Stimulated activated CD4-positive, alpha-beta T cell treated with anti-CD3 and anti-CD28 coated beads, Interleukin-1b, Interleukin-23, amount 100 ng/mL, for 4 hours (primary cell): ENCODE data around the gene SOAT2.
"Not testable (repeated sequence)": the region's sequence is repeated elsewhere in the genome, so short reads cannot be mapped to it uniquely, and the experiment has no call there.

Experiments
- DNase-seq, 2 donors: peaks; one replicate each; pipeline ENCODE4 v3.0.0-alpha.2; 2020; ENCODE audit warnings: low read depth in 2 of 2

SOAT2 gene

DNA sequence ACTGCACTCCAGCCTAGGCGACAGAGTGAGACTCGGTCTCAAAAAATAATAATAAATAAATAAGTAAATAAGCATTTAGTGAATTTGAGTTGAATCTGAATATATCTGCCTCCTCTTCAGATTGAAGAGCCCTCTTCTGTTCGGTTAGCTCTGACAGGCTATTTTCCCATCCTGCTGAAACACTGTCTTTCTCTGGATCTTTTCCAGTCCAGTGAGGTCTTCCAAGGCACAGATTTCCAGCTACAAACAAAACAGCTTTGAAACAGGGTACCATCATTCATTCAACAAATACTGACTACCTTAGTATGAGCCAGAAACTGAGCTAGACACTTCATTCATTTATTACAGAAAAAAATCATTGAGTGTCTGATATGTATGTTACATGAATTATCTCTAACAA, 16.9 kb upstream of the SOAT2 start:
- no peak for DNase-seq

DNA sequence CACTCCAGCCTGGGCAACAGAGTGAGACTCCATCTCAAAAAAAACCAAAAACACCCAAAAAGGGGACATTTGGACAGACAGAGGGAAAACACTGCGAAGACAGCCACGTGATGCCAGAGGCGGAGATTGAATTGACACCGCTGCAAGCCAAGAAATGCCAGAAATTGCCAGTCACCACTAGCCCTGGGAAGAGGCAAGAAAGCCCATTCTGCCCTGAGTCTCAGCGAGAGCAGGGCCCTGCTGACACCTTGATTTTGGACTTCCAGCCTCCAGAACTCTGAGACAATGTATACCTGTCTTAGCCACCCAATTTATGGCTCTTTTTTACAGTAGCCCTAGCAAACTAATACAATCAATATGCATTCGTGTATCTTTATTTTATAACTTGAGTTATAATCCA, 13.2 kb upstream of the SOAT2 start:
- no peak for DNase-seq

GRCh38 chr12:53090554-53090953, 12.7 kb upstream of the SOAT2 start:
- no peak for DNase-seq

DNA sequence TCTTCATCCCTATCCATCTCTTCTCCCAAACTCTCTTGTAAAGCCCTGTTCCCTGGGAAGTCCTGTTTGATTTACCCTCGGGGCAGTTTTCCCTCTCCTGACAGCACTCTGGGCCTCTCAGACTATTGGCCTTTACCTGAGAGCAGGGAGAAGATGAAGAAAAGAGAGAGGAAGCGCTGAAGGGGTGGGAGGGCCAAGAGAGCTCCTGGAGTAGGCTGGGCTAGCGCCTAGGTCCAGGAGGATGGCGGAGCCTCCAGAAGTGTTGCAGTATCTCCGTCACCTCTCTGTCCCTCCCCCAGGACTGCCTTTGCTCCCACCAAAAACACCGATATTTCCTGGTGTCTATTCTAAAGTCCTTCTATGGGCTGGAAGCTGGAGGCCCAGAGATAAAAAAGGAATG, 11.5 kb upstream of the SOAT2 start:
- DNase-seq: no peak

GRCh38 chr12:53093777-53094393, 9.4 kb upstream of the SOAT2 start:
- no peak for DNase-seq

GRCh38 chr12:53094394-53094787, 8.9 kb upstream of the SOAT2 start:
- no peak for DNase-seq

DNA sequence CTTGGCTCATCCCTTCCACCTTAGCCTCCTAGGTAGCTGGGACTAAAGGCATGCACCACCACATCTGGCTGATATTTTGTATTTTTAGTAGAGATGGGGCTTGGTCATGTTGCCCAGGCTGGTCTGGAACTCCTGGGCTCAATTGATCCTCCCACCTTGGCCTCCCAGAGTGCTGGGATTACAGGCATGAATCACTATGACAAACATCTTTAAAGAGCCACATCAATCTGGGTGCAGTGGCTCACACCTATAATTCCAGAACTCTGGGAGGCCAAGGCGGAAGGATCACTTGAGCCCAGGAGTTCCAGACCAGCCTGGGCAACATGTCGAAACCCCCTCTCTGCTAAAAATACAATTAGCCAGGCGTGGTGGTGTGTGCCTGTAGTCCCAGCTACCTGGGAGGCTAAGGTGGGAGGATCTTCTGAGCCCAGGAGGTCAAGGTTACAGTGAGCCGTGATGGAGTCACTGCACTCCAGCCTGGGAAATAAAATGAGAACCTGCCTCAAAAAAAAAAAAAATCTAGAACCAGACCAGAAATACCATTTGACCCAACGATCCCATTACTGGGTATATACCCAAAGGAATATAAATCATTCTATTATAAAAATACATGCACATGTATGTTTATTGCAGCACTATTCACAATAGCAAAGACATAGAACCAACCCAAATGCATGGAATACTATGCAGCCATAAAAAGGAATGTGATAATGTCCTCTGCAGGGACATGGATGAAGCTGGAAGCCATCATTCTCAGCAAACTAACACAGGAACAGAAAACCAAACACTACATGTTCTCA, 8.3 kb upstream of the SOAT2 start:
- not testable (repeated sequence) for DNase-seq

GRCh38 chr12:53095596-53095895, 7.7 kb upstream of the SOAT2 start:
- not testable (repeated sequence) for DNase-seq

GRCh38 chr12:53096089-53096741, 7.1 kb upstream of the SOAT2 start:
- DNase-seq: no peak

DNA sequence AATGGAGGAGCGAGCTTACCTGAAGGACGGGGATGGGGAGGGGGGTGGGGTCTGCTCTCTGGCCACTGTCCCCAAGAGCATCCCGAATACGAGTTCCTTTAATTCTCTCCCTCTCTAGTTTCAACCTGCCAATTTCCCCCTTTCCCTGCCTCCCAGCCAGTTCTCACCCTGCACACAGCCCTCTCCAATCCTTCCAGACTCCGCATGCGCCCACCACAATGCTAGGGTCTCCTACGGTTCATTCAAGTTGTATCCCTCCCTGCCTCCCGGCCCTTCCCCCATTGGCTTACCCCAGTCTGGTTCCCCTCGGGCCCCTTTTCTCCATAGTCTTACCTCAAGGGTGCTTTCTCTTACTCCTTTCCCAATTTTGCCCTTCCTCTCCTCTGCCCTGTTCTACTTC, 6.5 kb upstream of the SOAT2 start:
- no peak for DNase-seq

DNA sequence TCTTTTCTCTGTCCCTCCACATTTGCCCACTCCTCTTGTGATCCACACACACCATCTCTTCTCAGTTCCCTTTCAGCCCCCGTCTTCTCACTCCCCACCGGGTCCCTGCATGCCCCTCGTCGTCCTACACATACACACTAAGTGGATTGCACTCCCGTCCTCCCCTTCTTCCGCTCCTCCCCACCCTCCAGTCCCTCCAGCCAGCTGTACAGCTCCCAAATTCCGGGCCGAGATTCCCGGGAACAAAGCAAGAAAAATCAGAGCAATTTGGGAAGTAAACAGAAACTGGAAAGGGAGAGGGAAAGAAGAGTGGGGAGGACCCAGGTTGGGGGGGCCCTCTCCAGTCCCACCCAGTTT, 6.1 kb upstream of the SOAT2 start:
- no peak for DNase-seq

GRCh38 chr12:53097564-53098353, 5.5 kb upstream of the SOAT2 start, which contains the start of gene IGFBP6:
Gene IGFBP6, plus strand, starts transcription at chr12:53097667. Its CDS starts 51 bp downstream, at chr12:53097718.
- peak; percentile 20 to 54 for DNase-seq

GRCh38 chr12:53098354-53098981, 4.8 kb upstream of the SOAT2 start:
- DNase-seq: no peak

- peak; percentile 86 to 91 for DNase-seq
Observed at GRCh38 chr12:53099071-53099882, 4.0 kb upstream of the SOAT2 start.

- DNase-seq: no peak
Observed at GRCh38 chr12:53100466-53101151, 2.7 kb upstream of the SOAT2 start.

DNA sequence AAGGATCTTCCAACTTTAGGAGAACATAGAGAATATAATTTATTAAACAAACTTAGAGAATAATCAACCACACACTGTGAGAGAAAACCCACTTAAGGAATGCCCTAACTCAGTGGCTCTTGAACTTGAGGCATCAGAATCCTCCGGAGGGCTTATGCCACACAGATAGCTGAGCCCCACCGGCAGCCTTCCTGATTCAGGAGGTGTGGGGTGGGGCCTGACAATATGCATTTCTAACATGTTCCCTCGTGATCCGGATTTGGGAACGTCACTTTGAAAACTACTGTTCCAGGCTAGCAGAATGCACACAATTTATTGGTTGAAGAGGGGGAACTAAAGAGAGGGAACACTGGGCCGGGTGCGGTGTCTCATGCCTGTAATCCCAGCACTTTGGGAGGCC, 2.0 kb upstream of the SOAT2 start:
- DNase-seq: no peak

DNA sequence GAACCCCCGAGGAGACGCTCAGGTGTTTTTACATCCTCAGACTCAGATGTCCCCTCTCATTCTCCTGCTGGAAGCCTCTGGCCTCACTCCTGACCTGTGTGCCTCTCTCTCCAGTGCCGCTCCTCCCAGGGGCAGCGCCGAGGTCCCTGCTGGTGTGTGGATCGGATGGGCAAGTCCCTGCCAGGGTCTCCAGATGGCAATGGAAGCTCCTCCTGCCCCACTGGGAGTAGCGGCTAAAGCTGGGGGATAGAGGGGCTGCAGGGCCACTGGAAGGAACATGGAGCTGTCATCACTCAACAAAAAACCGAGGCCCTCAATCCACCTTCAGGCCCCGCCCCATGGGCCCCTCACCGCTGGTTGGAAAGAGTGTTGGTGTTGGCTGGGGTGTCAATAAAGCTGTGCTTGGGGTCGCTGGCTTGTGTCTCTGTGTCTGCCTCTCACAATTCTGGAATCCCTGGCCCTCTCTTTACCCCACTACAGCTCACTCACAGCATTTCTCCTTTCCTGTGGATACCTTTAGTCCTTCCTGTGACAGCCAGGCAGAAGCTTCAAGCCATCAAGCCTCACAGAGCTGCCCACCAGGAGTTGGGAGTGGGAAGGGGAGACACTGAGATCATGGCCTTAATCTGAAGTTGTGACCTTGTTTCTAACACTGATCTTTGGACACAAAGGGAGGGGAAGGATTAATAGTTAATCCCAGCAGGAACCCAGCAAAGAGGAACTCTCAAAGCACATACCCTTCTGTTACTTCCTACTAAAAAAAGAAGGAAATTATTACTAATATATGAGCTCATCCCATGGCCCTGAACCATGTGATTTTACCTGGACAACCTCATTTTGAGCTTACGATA, 1.1 kb upstream of the SOAT2 start:
- no peak for DNase-seq

DNA sequence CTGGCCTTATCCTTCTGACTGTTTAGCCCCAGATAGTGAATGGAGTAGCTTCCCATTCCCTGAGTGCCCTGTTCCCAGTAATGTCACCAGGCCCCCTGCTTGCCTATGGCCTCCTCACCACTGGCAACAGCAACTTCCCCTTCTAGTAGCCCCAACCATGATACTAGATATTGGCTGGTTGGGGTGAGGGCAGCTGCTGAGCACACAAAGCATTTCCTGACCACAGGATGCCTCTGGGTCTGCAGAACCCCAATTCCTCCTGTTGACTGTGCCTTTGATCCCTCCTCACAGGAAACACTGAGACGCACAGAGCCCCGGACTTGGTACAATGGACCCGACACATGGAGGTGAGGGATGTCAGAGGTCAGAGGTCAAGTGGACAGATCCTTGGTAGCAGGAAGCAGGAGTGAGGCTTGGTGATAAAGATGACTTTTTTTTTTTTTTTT, 597 bp downstream of the SOAT2 start:
- no peak for DNase-seq

DNA sequence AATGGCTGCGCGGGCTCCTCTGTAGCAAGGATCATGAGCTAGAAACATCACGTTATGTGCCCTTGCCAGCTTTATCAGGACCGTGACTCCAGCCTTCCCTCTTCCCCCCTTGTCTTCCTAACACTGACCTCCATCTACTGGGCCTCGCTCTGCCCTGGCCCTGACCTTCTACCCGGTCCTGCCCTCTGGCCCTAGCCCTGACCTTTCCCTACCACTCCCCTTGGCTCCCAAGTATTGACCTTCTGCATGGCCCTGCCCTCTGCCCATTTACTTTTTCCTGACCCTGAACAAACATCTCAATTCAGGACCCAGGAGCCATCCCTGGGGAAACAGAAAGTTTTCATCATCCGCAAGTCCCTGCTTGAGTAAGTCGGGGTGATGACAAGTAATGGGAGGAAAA, 2.0 kb downstream of the SOAT2 start:
- no peak for DNase-seq
